Fibroblast of lung (primary cell): ENCODE measurements around the gene AMOTL2.

Experiments used
- EZH2 ChIP-seq: IDR thresholded peaks from 2 replicates; pipeline ENCODE4 v1.5.1; 2012; ENCODE audit warnings: low read length, control low read depth, mild to moderate bottlenecking; ENCODE audit errors: missing control alignments
- TF ChIP-seq, protein P1 (sequence below), 2 donors: IDR thresholded peaks in 1 of 2; conservative IDR thresholded peaks in 1 of 2; 1 replicate in 1 of 2; 2 replicates in 1 of 2; pipeline ENCODE4 v1.5.1; 2011 to 2012; ENCODE audit warnings: low read length in 2 of 2, control low read depth in 1 of 2, inconsistent platforms in 1 of 2, low read depth in 1 of 2, mild to moderate bottlenecking in 1 of 2

DNA sequence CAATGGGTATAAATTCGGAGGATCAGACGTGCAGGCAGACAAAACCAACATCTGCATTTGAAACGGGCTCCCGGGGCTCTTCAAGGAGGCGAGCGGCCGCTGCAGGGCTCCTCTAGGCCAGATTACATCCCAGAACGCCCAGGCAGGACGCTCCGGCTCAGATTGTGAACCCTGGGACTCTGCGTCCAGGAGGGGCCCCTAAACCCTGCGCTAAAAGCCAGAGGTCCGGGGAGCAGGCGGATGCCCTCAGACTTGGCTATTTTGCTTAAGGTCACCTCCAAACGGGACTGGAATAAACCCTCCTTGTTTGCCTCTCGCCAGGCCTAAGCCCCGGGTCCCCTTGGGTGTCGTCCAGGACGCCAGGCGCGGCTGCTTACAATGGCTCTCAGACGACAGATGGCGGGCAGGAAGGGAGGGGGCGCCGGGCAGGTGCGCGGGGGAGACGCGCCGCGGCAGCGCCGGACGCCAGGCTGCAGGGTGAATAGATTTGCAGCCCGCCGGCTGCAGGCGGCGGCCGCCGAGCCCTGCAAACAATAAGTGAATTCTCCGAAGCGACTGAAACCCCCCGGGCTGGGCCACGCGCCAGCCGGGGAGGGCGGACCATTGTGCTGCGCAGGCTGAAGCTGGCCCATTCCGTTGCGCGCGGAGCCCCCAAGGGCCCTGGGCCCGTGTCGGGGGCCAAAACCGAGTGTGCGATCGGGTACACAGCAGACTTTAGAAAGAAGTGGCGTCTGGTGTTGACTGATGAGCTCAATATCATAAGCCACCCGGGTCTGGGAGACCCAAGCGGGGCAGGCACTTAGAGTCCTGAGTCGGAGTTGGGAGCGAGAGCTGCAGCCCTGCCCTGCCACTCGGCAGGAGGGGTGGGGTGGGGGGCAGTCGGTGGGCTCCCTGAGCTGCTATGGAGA is 32.3 kb upstream of the AMOTL2 start:
- TF ChIP-seq, protein P1, sequence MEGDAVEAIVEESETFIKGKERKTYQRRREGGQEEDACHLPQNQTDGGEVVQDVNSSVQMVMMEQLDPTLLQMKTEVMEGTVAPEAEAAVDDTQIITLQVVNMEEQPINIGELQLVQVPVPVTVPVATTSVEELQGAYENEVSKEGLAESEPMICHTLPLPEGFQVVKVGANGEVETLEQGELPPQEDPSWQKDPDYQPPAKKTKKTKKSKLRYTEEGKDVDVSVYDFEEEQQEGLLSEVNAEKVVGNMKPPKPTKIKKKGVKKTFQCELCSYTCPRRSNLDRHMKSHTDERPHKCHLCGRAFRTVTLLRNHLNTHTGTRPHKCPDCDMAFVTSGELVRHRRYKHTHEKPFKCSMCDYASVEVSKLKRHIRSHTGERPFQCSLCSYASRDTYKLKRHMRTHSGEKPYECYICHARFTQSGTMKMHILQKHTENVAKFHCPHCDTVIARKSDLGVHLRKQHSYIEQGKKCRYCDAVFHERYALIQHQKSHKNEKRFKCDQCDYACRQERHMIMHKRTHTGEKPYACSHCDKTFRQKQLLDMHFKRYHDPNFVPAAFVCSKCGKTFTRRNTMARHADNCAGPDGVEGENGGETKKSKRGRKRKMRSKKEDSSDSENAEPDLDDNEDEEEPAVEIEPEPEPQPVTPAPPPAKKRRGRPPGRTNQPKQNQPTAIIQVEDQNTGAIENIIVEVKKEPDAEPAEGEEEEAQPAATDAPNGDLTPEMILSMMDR (conservative IDR thresholded peaks at IDR 0.05 in 1 of 2, IDR thresholded peaks at IDR 0.05 in 1 of 2; ENCODE audit: low read depth in 1 of 2, low read length in 2 of 2): no peak
- TF ChIP-seq EZH2: no peak
